ENCODE data around the gene CRB3. TPM values are rescaled to one million over a fixed set of nuclear protein-coding genes. Genes with fewer than 3 reads are reported as not detected.

The CRB3 gene
- polyA plus RNA-seq, 2 of the 4 experiments (the other 2 are of a cell fraction), result 1.9 to 5.7 TPM

GRCh38 chr19:6479836-6480398 is 15.8 kb downstream of the CRB3 start:
- POLR2A ChIA-PET, result no interaction called here
- Histone ChIP-seq H3K27ac (no peak overlapping the region), H3K4me1 (peaks cover 4% of the 10 kb centered on the region; the same call in 1 of the 3 replicates), H3K4me2 (no peak overlapping the region), H3K9me3 (no peaks in the 10 kb centered on the region), H3K4me3 (no peak overlapping the region)
- no peak for FAIRE-seq
- CTCF ChIA-PET, result no interaction called here
- DNase-seq (ENCODE audit: low read depth in 1 of 2, low spot score in 1 of 2), result no peak
- no peak for ATAC-seq
- 100% methylated on average over 1 of the region's 7 CpGs for WGBS (ENCODE audit: missing lambda C conversion rate)
- TF ChIP-seq MAX (IDR thresholded peaks at IDR 0.05), result no peak
- no peak for TF ChIP-seq CTCF (IDR thresholded peaks at IDR 0.05)
- no peak for TF ChIP-seq HOXB5 (CRISPR knock-in tag; IDR thresholded peaks at IDR 0.05)
- TF ChIP-seq TP53 (CRISPR knock-in tag; IDR thresholded peaks at IDR 0.05), result no peak
- no peak for TF ChIP-seq NR3C1 (IDR thresholded peaks at IDR 0.05)
- no peak for TF ChIP-seq ZSCAN20 (CRISPR knock-in tag; IDR thresholded peaks at IDR 0.05)

GRCh38 chr19:6480848-6481415 is 16.9 kb downstream of the CRB3 start:
- no peak; a peak in 1 of 6 replicates for ATAC-seq
- no peak for FAIRE-seq

GRCh38 chr19:6481541-6482342 is 17.7 kb downstream of the CRB3 start, which contains the start of gene DENND1C:
Gene DENND1C (minus strand): TSS chr19:6481787. CDS start chr19:6481695, 92 bp downstream.
- H3K4me1 ChIP-seq, result no peaks in the 10 kb centered on the region
- 30% methylated on average over 17 of the region's 24 CpGs for WGBS (ENCODE audit: missing lambda C conversion rate)
- DNase-seq (ENCODE audit: low read depth in 1 of 2, low spot score in 1 of 2), result peak in 1 of 2 experiments; percentile 41
- no peak within 1 kb of the TSS for H3K4me2 ChIP-seq
- TF ChIP-seq USF2 (IDR thresholded peaks at IDR 0.05) (no peak), RAD21 (conservative IDR thresholded peaks at IDR 0.05 in 1 of 2, IDR thresholded peaks at IDR 0.05 in 1 of 2) (peak; percentile 33 to 50), RCOR1 (IDR thresholded peaks at IDR 0.05; ENCODE audit: low read depth, low read length) (no peak), CHD4 (IDR thresholded peaks at IDR 0.05; ENCODE audit: borderline replicate concordance) (no peak), CTCF (IDR thresholded peaks at IDR 0.05) (peak; percentile 38; the same call in 2 of the 3 replicates), SMC3 (IDR thresholded peaks at IDR 0.05) (peak; percentile 52)
- no peak for FAIRE-seq
- ChIA-PET POLR2A (no interaction called here), CTCF (interaction anchor here (0.6 to 1.9 kb wide), 11 partner anchors 9 to 165 kb away, joined by 3 to 11 read pairs (median 3); no protein-coding TSS in a partner anchor)
- ATAC-seq, result peak; percentile 63 to 86
- no peaks in the 10 kb centered on the region for H3K9me3 ChIP-seq
- no peak within 1 kb of the TSS for H3K4me3 ChIP-seq
- 0 out of 6 replicates have a peak within 1 kb of the TSS, but pooled peaks of 1 of the 2 experiments have one; percentile 13 for H3K27ac ChIP-seq

More at GRCh38 chr19:6480848-6481415, 16.9 kb downstream of the CRB3 start:
- Histone ChIP-seq H3K4me3 (no peak overlapping the region), H3K27ac (no peak overlapping the region), H3K9me3 (no peaks in the 10 kb centered on the region), H3K4me2 (no peak overlapping the region), H3K4me1 (no peaks in the 10 kb centered on the region; the same call in 2 of the 3 replicates)
- POLR2A ChIA-PET, result no interaction called here
- TF ChIP-seq REST (IDR thresholded peaks at IDR 0.05) (no peak), HEYL (CRISPR knock-in tag; IDR thresholded peaks at IDR 0.05) (no peak), CBX8 (IDR thresholded peaks at IDR 0.05) (no peak)
- CTCF ChIA-PET, result interaction anchor here (0.6 to 1.9 kb wide), 7 partner anchors 8 to 166 kb away, joined by 3 to 11 read pairs (median 3); no protein-coding TSS in a partner anchor
- DNase-seq (ENCODE audit: low read depth in 1 of 2, low spot score in 1 of 2), result no peak
- WGBS (ENCODE audit: missing lambda C conversion rate), result 82% methylated on average over 9 of the region's 10 CpGs

Measured in A549 (cell line).